Astrocyte (in vitro differentiated cells and primary cell): ENCODE data around the gene C9orf152. TPM values are rescaled to one million over a fixed set of nuclear protein-coding genes. Genes with fewer than 3 reads are reported as not detected.

ENCODE experiments used
- DNase-seq: peaks from one replicate; pipeline ENCODE4 v3.0.0-alpha.2; 2010; ENCODE audit warnings: low read depth
- FAIRE-seq: peaks from 2 replicates; lab custom pipeline; 2011; peaks lifted over from hg19 to GRCh38; lab: Jason Lieb, UNC
- H2AFZ ChIP-seq: 2 replicates; pipeline ENCODE4 v1.6.0; 2012; ENCODE audit warnings: low read depth, low read length, inconsistent platforms
- H3K27ac ChIP-seq: 2 replicates; pipeline ENCODE4 v1.5.1; 2011; ENCODE audit warnings: low read depth, low read length, inconsistent platforms
- H3K27me3 ChIP-seq: 2 replicates; pipeline ENCODE4 v1.6.0; 2011; ENCODE audit warnings: low read length, inconsistent platforms; ENCODE audit not compliant: insufficient read depth
- H3K36me3 ChIP-seq: 2 replicates; pipeline ENCODE4 v1.5.1; 2011; ENCODE audit warnings: low read length, inconsistent platforms; ENCODE audit not compliant: insufficient read depth
- H3K4me1 ChIP-seq: 2 replicates; pipeline ENCODE4 v1.5.1; 2011; ENCODE audit warnings: low read length, inconsistent platforms; ENCODE audit not compliant: insufficient read depth
- H3K4me2 ChIP-seq: 2 replicates; pipeline ENCODE4 v1.6.0; 2012; ENCODE audit warnings: low read length, inconsistent platforms
- H3K4me3 ChIP-seq: 2 replicates; pipeline ENCODE4 v1.5.1; 2011; ENCODE audit warnings: low read depth, mild to moderate bottlenecking, low read length, inconsistent platforms; ENCODE audit not compliant: insufficient read depth
- H3K79me2 ChIP-seq: 2 replicates; pipeline ENCODE4 v1.6.0; 2012; ENCODE audit warnings: mild to moderate bottlenecking, low read length, inconsistent platforms; ENCODE audit not compliant: insufficient read depth
- H3K9ac ChIP-seq: 2 replicates; pipeline ENCODE4 v1.6.0; 2012; ENCODE audit warnings: mild to moderate bottlenecking, low read length, inconsistent platforms
- H3K9me3 ChIP-seq: 2 replicates; pipeline ENCODE4 v1.5.1; 2012; ENCODE audit warnings: low read depth, mild to moderate bottlenecking, low read length, inconsistent platforms; ENCODE audit not compliant: insufficient read depth
- H4K20me1 ChIP-seq: 2 replicates; pipeline ENCODE4 v1.6.0; 2012; ENCODE audit warnings: low read length, inconsistent platforms; ENCODE audit not compliant: insufficient read depth
- H3K27ac Mint-ChIP-seq: one replicate; pipeline ENCODE4 v1.8.0; 2021; ENCODE audit warnings: mild to moderate bottlenecking, mixed read lengths; ENCODE audit not compliant: unreplicated experiment
- H3K27me3 Mint-ChIP-seq: one replicate; pipeline ENCODE4 v1.8.0; 2021; ENCODE audit warnings: low read depth, mixed read lengths; ENCODE audit not compliant: unreplicated experiment
- H3K36me3 Mint-ChIP-seq: one replicate; pipeline ENCODE4 v1.8.0; 2021; ENCODE audit warnings: low read depth, mixed read lengths; ENCODE audit not compliant: unreplicated experiment
- H3K4me1 Mint-ChIP-seq: one replicate; pipeline ENCODE4 v1.8.0; 2021; ENCODE audit warnings: low read depth, mixed read lengths; ENCODE audit not compliant: unreplicated experiment
- H3K4me3 Mint-ChIP-seq: one replicate; pipeline ENCODE4 v1.8.0; 2021; ENCODE audit warnings: mild to moderate bottlenecking, moderate library complexity, mixed read lengths; ENCODE audit not compliant: unreplicated experiment
- H3K9me3 Mint-ChIP-seq: one replicate; pipeline ENCODE4 v1.8.0; 2021; ENCODE audit warnings: mild to moderate bottlenecking, mixed read lengths; ENCODE audit not compliant: unreplicated experiment
- EZH2 ChIP-seq: IDR thresholded peaks from 2 replicates; pipeline ENCODE4 v1.6.1; 2012; ENCODE audit warnings: mild to moderate bottlenecking, low read length, inconsistent platforms; ENCODE audit not compliant: insufficient read depth
- total RNA-seq: library from RNA; stranded (reverse); gene quantifications from 2 replicates; pipeline ENCODE4 v1.2.1, GENCODE V29; 2021
- TF ChIP-seq, protein P1 (sequence below): IDR thresholded peaks from 2 replicates; pipeline ENCODE4 v1.5.1; 2011; ENCODE audit warnings: low read depth, mild to moderate bottlenecking, inconsistent platforms, low read length, moderate library complexity; ENCODE audit not compliant: insufficient read depth

C9orf152 gene
- total RNA-seq, 1 donor from 2014 or later: 0.07 TPM

- H3K27ac ChIP-seq: no peak overlapping the region
- Mint-ChIP-seq H3K27ac (no peak overlapping the region), H3K36me3 (peaks cover 16% of the 10 kb centered on the region), H3K4me3 (no peak overlapping the region), H3K9me3 (no peaks in the 10 kb centered on the region), H3K27me3 (no peaks in the 10 kb centered on the region), H3K4me1 (peaks cover 37% of the 10 kb centered on the region)
- no peak for TF ChIP-seq EZH2
- peaks cover 100% of the 10 kb centered on the region for H3K79me2 ChIP-seq
- FAIRE-seq (no peak), DNase-seq (no peak)
- peaks cover 95% of the 10 kb centered on the region for H4K20me1 ChIP-seq
- peaks cover 6% of the 10 kb centered on the region for H3K36me3 ChIP-seq
- no peak overlapping the region for H3K4me2 ChIP-seq
- H2AFZ ChIP-seq: no peak overlapping the region
- H3K9me3 ChIP-seq: no peaks in the 10 kb centered on the region
- peaks cover 14% of the 10 kb centered on the region for H3K4me1 ChIP-seq
- H3K27me3 ChIP-seq: no peaks in the 10 kb centered on the region
- no peak overlapping the region for H3K4me3 ChIP-seq
- H3K9ac ChIP-seq: no peak overlapping the region
Observed at GRCh38 chr9:110160685-110161084, 47.3 kb downstream of the C9orf152 start.

- Histone ChIP-seq H3K4me3 (no peak overlapping the region), H3K36me3 (peaks cover 9% of the 10 kb centered on the region), H2AFZ (no peak overlapping the region), H3K9me3 (no peaks in the 10 kb centered on the region), H3K27ac (no peak overlapping the region), H4K20me1 (peaks cover 95% of the 10 kb centered on the region), H3K4me2 (no peak overlapping the region), H3K79me2 (peaks cover 100% of the 10 kb centered on the region), H3K4me1 (peaks cover 14% of the 10 kb centered on the region), H3K9ac (no peak overlapping the region), H3K27me3 (no peaks in the 10 kb centered on the region)
- Mint-ChIP-seq H3K4me1 (peaks cover 39% of the 10 kb centered on the region), H3K27me3 (no peaks in the 10 kb centered on the region), H3K27ac (no peak overlapping the region), H3K36me3 (peaks cover 16% of the 10 kb centered on the region), H3K9me3 (no peaks in the 10 kb centered on the region), H3K4me3 (no peak overlapping the region)
- no peak for FAIRE-seq
- DNase-seq: peak; percentile 68
- TF ChIP-seq, protein P1, sequence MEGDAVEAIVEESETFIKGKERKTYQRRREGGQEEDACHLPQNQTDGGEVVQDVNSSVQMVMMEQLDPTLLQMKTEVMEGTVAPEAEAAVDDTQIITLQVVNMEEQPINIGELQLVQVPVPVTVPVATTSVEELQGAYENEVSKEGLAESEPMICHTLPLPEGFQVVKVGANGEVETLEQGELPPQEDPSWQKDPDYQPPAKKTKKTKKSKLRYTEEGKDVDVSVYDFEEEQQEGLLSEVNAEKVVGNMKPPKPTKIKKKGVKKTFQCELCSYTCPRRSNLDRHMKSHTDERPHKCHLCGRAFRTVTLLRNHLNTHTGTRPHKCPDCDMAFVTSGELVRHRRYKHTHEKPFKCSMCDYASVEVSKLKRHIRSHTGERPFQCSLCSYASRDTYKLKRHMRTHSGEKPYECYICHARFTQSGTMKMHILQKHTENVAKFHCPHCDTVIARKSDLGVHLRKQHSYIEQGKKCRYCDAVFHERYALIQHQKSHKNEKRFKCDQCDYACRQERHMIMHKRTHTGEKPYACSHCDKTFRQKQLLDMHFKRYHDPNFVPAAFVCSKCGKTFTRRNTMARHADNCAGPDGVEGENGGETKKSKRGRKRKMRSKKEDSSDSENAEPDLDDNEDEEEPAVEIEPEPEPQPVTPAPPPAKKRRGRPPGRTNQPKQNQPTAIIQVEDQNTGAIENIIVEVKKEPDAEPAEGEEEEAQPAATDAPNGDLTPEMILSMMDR: no peak
- TF ChIP-seq EZH2: no peak
Observed at GRCh38 chr9:110160123-110160522, 47.8 kb downstream of the C9orf152 start.

DNA sequence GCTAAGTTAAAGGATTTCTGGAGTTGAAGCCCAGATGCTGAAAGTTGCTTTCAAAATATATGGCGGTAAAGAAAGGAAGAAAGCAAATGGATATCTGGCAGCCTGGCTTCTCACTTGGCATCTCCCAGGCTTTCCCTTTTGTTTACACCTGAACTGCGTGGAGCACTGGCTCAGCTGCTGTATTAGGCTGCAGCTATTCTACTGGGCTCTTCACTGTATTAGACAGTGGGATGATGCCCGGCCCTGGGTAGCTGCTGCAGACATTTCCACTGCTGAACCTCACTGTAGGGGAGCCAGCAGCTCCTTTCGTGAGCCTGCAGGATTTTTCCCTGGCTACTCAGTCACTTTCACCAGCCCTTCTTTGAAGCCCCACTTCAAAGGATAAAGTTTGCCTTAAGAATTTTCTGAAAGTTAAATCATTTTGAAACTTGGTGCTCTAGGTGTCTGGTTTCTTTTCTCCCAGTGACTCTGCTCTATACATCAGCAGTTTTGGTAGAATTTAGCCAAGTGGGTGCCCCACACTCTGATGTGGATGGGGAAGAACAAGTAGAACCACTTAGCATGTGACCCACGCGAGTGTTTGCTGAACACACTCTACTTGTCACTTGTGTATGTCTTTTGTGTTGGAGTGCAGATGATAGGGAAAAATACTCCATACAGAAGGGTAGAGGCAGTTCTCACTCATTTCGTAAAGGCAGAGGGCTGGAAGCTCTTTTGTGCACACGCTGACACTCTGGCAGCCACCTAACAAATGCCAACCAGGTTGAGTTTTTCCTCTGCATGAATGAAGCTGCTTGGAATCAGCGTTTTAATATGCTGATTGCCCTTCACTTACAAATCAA, 49.9 kb downstream of the C9orf152 start:
- Histone ChIP-seq H3K9me3 (no peaks in the 10 kb centered on the region), H3K27me3 (no peaks in the 10 kb centered on the region), H2AFZ (no peak overlapping the region), H3K4me1 (peaks cover 16% of the 10 kb centered on the region), H4K20me1 (peaks cover 97% of the 10 kb centered on the region), H3K79me2 (peaks cover 100% of the 10 kb centered on the region), H3K27ac (no peak overlapping the region), H3K4me3 (no peak overlapping the region), H3K9ac (no peak overlapping the region), H3K4me2 (no peak overlapping the region), H3K36me3 (peaks cover 9% of the 10 kb centered on the region)
- peaks cover 50% of the 10 kb centered on the region for H3K4me1 Mint-ChIP-seq
- FAIRE-seq: no peak
- H3K27me3 Mint-ChIP-seq: no peaks in the 10 kb centered on the region
- peaks cover 18% of the 10 kb centered on the region for H3K36me3 Mint-ChIP-seq
- H3K9me3 Mint-ChIP-seq: no peaks in the 10 kb centered on the region
- H3K4me3 Mint-ChIP-seq: no peak overlapping the region
- no peak for TF ChIP-seq EZH2
- TF ChIP-seq, protein P1: no peak
- no peak for DNase-seq
- no peak overlapping the region for H3K27ac Mint-ChIP-seq
